EL (cell line): ENCODE measurements around the gene RELL1.

Source experiments
- DNase-seq: peaks from one replicate; pipeline ENCODE4 v3.0.0-alpha.2; 2016

The RELL1 gene

GRCh38 chr4:37631551-37631950 is 54.6 kb downstream of the RELL1 start:
- DNase-seq: peak; percentile 25

- no peak for DNase-seq
Observed at GRCh38 chr4:37629713-37630112, 56.5 kb downstream of the RELL1 start.

- DNase-seq: peak; percentile 82
Observed at GRCh38 chr4:37628977-37629609, 57.1 kb downstream of the RELL1 start.

- DNase-seq: no peak
Observed at GRCh38 chr4:37627263-37627662, 58.9 kb downstream of the RELL1 start.

GRCh38 chr4:37625499-37625898 is 60.7 kb downstream of the RELL1 start:
- no peak for DNase-seq

GRCh38 chr4:37623940-37624339 is 62.2 kb downstream of the RELL1 start:
- no peak for DNase-seq

- DNase-seq: no peak
Observed at GRCh38 chr4:37623125-37623524, 63.1 kb downstream of the RELL1 start.

- DNase-seq: no peak
Observed at GRCh38 chr4:37620176-37620575, 66.0 kb downstream of the RELL1 start.

GRCh38 chr4:37615720-37616063 is 70.5 kb downstream of the RELL1 start:
- DNase-seq: no peak

- DNase-seq: no peak
Observed at GRCh38 chr4:37615059-37615719, 71.0 kb downstream of the RELL1 start.

GRCh38 chr4:37612811-37613210 is 73.4 kb downstream of the RELL1 start:
- no peak for DNase-seq

- no peak for DNase-seq
Observed at GRCh38 chr4:37609626-37610025, 76.5 kb downstream of the RELL1 start.

GRCh38 chr4:37607018-37607417 is 79.2 kb downstream of the RELL1 start:
- DNase-seq: no peak

- DNase-seq: no peak
Observed at GRCh38 chr4:37605843-37606565, 80.2 kb downstream of the RELL1 start.

- DNase-seq: peak; percentile 48
Observed at GRCh38 chr4:37604461-37604860, 81.7 kb downstream of the RELL1 start.

- no peak for DNase-seq
Observed at GRCh38 chr4:37603711-37604110, 82.5 kb downstream of the RELL1 start.

- DNase-seq: peak; percentile 71
Observed at GRCh38 chr4:37603070-37603468, 83.1 kb downstream of the RELL1 start.

GRCh38 chr4:37602454-37603069 is 83.6 kb downstream of the RELL1 start:
- DNase-seq: no peak

- peak; percentile 57 for DNase-seq
Observed at GRCh38 chr4:37601531-37601930, 84.6 kb downstream of the RELL1 start.

GRCh38 chr4:37599092-37599790 is 86.9 kb downstream of the RELL1 start:
- no peak for DNase-seq

GRCh38 chr4:37597034-37597433 is 89.1 kb downstream of the RELL1 start:
- no peak for DNase-seq

GRCh38 chr4:37595875-37596680 is 90.1 kb downstream of the RELL1 start:
- DNase-seq: no peak
